ENCODE results near the gene GALNT9. TPM values are rescaled to one million over a fixed set of nuclear protein-coding genes. Genes with fewer than 3 reads are reported as not detected.

GALNT9 gene
- total RNA-seq, 2 experiments from 2014 or later = 0.86 to 1.2 TPM

DNA sequence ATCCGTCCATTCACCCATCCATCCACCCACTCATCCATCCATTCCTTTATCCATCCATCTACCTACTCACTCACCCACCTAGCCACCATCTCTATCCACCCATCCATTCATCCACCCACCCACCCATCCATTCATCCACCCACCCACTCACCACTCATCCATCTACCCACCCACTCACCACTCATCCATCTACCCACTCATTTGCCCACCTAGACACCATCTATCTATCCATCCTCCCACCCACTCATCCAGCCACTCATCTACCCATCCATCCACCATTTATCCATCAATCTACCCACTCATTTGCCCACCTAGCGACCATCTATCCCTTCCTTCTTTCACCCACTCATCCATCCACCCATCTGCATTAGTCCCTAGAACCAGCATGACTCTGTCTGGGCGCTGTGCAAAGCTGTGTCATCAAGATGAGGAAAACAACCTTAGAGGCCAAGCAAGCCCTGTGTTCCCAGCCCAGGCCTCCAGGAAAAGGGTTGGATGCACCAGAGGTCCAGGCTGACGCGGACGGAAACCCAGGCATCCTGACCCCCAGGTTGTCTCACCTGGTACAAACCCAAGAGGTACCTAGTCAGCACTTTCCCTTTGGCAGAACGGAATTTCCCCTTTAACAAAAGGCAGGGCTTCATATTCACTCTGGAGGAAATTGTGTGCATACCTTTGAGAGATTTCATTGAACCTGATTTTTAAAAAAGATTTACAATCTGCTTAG, 111.4 kb downstream of the GALNT9 start:
- H3K4me1 Mint-ChIP-seq (ENCODE audit: low read depth) = peaks cover 7% of the 10 kb centered on the region

DNA sequence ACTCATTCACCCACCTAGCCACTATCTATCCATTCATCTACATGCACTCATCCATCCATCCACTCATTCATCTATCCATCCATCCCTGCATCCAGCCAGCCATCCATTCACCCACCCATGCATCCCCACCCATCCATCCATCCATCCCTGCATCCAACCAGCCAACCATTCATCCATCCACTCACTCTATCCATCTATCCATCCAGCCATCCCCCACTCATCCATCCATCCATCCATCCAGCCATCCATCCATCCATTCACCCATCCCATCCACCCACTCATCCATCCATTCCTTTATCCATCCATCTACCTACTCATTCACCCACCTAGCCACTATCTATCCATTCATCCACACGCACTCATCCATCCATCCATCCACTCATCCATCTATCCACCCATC, 112.0 kb downstream of the GALNT9 start:
- intact Hi-C loops (cut with micrococcal nuclease) = no loop called here
- Mint-ChIP-seq H3K36me3 (ENCODE audit: low read depth) (no peaks in the 10 kb centered on the region), H3K9me3 (no peaks in the 10 kb centered on the region), H3K4me3 (no peak overlapping the region), H3K4me1 (ENCODE audit: low read depth) (peaks cover 4% of the 10 kb centered on the region), H3K27ac (no peak overlapping the region), H3K27me3 (ENCODE audit: low read depth) (no peaks in the 10 kb centered on the region)
- CTCF ChIA-PET = no interaction called here
- DNase-seq = no peak

More for the DNA sequence above, 111.4 kb downstream of the GALNT9 start:
- Mint-ChIP-seq H3K36me3 (ENCODE audit: low read depth) (no peaks in the 10 kb centered on the region), H3K27ac (no peak overlapping the region), H3K27me3 (ENCODE audit: low read depth) (no peaks in the 10 kb centered on the region), H3K9me3 (no peaks in the 10 kb centered on the region), H3K4me3 (no peak overlapping the region)
- CTCF ChIA-PET = interaction anchor here (2.0 kb wide), 1 partner anchor 64 kb away, joined by 7 read pairs; no protein-coding TSS in a partner anchor
- no peak for DNase-seq
- intact Hi-C loops (cut with micrococcal nuclease) = no loop called here

DNA sequence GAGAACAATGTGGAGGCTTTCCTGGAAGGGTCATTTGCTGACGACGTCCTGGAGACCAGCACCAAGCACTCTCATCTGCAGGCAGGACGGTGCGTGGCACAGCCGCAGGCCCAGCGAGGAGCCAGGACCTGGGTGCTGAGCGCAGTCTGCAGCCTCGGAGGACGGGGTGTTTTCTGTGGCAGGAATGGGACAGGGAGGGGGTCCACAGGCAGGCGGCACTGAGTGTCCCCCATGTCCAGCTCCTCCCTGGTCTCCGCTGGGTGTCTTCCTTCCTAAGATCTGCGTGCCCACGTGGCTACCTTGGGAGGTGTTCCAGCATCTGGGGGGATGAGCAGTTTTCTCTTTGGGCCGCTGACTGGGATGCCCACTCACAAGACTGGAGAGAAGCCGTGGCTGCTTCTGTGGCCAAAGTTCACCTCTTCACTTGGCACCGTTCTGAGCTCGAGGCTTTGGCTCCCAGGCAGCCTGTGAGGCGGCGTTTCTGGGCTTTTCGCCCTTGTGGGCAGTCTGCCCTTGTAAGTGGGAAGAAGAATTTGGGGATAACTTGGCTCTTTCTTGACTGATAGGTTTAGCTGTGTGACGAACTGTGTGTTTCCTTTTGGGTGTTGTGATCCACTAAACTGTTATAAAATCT, 112.9 kb downstream of the GALNT9 start:
- H3K36me3 Mint-ChIP-seq (ENCODE audit: low read depth) = no peaks in the 10 kb centered on the region
- H3K27ac Mint-ChIP-seq = no peak overlapping the region
- no peaks in the 10 kb centered on the region for H3K27me3 Mint-ChIP-seq (ENCODE audit: low read depth)
- H3K9me3 Mint-ChIP-seq = no peaks in the 10 kb centered on the region
- no peak for DNase-seq
- intact Hi-C loops (cut with micrococcal nuclease) = no loop called here
- CTCF ChIA-PET = no interaction called here
- no peaks in the 10 kb centered on the region for H3K4me1 Mint-ChIP-seq (ENCODE audit: low read depth)
- H3K4me3 Mint-ChIP-seq = no peak overlapping the region

- Mint-ChIP-seq H3K4me3 (no peak overlapping the region), H3K36me3 (ENCODE audit: low read depth) (no peaks in the 10 kb centered on the region), H3K27ac (no peak overlapping the region), H3K27me3 (ENCODE audit: low read depth) (no peaks in the 10 kb centered on the region), H3K9me3 (no peaks in the 10 kb centered on the region), H3K4me1 (ENCODE audit: low read depth) (no peaks in the 10 kb centered on the region)
- intact Hi-C loops (cut with micrococcal nuclease) = no loop called here
- DNase-seq = no peak
- CTCF ChIA-PET = no interaction called here
These were observed 113.9 kb downstream of the GALNT9 start for GRCh38 chr12:132215299-132215989.

GRCh38 chr12:132214891-132215290, 114.5 kb downstream of the GALNT9 start:
- Mint-ChIP-seq H3K27me3 (ENCODE audit: low read depth) (no peaks in the 10 kb centered on the region), H3K27ac (no peak overlapping the region), H3K4me3 (no peak overlapping the region), H3K4me1 (ENCODE audit: low read depth) (no peaks in the 10 kb centered on the region), H3K9me3 (no peaks in the 10 kb centered on the region), H3K36me3 (ENCODE audit: low read depth) (no peaks in the 10 kb centered on the region)
- DNase-seq = no peak
- CTCF ChIA-PET = no interaction called here
- intact Hi-C loops (cut with micrococcal nuclease) = no loop called here

GRCh38 chr12:132214161-132214476, 115.3 kb downstream of the GALNT9 start:
- Mint-ChIP-seq H3K9me3 (no peaks in the 10 kb centered on the region), H3K27me3 (ENCODE audit: low read depth) (no peaks in the 10 kb centered on the region), H3K36me3 (ENCODE audit: low read depth) (no peaks in the 10 kb centered on the region), H3K27ac (no peak overlapping the region), H3K4me3 (no peak overlapping the region), H3K4me1 (ENCODE audit: low read depth) (no peaks in the 10 kb centered on the region)
- CTCF ChIA-PET = no interaction called here
- intact Hi-C loops (cut with micrococcal nuclease) = no loop called here
- no peak for DNase-seq

DNA sequence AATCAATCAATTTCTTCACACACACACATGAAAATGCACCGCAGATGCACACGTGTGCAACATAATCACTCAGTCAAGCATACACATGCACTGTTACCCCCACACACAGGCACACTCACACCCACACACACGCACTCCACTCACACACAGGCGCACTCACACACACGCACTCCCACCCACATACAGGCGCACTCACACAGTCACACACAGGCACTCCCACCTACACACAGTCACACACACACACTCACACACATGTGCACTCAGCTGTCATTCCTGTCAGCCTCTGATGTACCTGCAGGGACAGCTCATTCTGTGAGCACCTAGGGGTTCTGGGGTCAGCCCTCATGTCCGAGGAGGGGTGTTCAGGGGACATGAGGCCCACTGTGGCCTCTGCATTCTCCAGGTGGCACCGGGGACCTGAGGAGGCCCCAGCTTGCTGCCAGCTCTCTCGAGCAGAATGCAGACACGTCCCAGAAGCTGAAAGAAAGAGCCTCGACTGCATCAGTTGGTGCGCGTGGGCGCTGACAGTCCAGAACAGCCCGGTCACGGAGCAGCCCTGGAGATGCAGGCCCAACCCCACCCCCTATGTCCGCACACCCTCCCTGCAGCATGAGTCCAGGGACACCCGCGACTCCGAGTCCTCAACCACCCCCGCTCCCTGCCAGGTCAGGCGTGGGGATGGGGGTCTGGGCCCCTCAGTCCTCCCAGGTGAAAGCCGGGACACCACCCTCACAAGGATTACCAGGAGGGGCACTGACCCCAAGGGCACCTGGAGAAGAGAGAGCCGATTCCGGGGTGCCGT, 115.8 kb downstream of the GALNT9 start:
- H3K4me1 Mint-ChIP-seq (ENCODE audit: low read depth) = no peaks in the 10 kb centered on the region
- H3K27me3 Mint-ChIP-seq (ENCODE audit: low read depth) = no peaks in the 10 kb centered on the region
- DNase-seq = no peak
- H3K36me3 Mint-ChIP-seq (ENCODE audit: low read depth) = no peaks in the 10 kb centered on the region
- H3K4me3 Mint-ChIP-seq = no peak overlapping the region
- intact Hi-C loops (cut with micrococcal nuclease) = no loop called here
- CTCF ChIA-PET = interaction anchor here (0.5 kb wide), 1 partner anchor 52 kb away, joined by 3 read pairs; no protein-coding TSS in a partner anchor
- H3K9me3 Mint-ChIP-seq = no peaks in the 10 kb centered on the region
- no peak overlapping the region for H3K27ac Mint-ChIP-seq

DNA sequence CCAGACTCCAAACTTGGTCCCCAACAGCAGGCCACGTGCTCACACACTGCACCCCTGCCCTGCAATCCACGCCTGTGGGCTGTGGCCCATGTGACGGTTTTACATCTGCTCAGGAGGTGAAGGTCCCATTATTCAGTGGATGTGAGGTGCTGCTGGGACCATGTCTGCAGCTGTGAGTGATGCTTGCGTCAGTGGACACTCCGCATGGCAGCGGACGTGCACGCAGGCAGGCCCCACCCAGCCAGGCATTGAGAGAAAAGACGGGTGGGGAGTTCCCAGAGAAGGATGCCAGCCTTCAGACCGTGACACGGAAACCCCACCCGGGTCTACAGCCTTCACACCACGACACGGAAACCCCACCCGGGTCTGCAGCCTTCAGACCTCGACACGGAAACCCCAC, 117.6 kb downstream of the GALNT9 start:
- H3K27ac Mint-ChIP-seq = no peak overlapping the region
- no peaks in the 10 kb centered on the region for H3K4me1 Mint-ChIP-seq (ENCODE audit: low read depth)
- H3K36me3 Mint-ChIP-seq (ENCODE audit: low read depth) = no peaks in the 10 kb centered on the region
- CTCF ChIA-PET = no interaction called here
- H3K4me3 Mint-ChIP-seq = no peak overlapping the region
- no peaks in the 10 kb centered on the region for H3K9me3 Mint-ChIP-seq
- DNase-seq = no peak
- intact Hi-C loops (cut with micrococcal nuclease) = no loop called here
- peaks cover 5% of the 10 kb centered on the region for H3K27me3 Mint-ChIP-seq (ENCODE audit: low read depth)

DNA sequence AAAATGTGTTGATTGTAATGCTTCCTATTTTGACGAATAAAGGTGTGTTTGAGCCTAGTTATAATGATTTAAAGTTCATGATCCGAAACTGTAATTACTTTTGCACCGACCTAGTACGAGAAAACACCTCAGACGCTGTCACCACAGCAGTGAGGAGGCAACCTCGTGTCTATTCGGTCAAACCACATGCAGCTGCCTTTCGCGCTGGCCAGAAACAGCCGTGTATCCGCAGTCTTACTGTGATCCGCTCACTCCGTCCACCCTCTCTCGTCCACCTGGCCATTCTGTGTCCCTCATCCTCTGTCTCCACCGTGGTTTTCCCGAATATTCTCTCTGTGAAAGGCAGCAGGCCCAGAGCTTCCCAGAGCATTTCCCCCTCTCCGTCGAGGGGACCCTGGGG, 118.1 kb downstream of the GALNT9 start:
- no peaks in the 10 kb centered on the region for H3K9me3 Mint-ChIP-seq
- H3K4me3 Mint-ChIP-seq = no peak overlapping the region
- no peaks in the 10 kb centered on the region for H3K36me3 Mint-ChIP-seq (ENCODE audit: low read depth)
- intact Hi-C loops (cut with micrococcal nuclease) = no loop called here
- H3K4me1 Mint-ChIP-seq (ENCODE audit: low read depth) = no peaks in the 10 kb centered on the region
- H3K27ac Mint-ChIP-seq = no peak overlapping the region
- no peak for DNase-seq
- peaks cover 5% of the 10 kb centered on the region for H3K27me3 Mint-ChIP-seq (ENCODE audit: low read depth)
- CTCF ChIA-PET = no interaction called here

DNA sequence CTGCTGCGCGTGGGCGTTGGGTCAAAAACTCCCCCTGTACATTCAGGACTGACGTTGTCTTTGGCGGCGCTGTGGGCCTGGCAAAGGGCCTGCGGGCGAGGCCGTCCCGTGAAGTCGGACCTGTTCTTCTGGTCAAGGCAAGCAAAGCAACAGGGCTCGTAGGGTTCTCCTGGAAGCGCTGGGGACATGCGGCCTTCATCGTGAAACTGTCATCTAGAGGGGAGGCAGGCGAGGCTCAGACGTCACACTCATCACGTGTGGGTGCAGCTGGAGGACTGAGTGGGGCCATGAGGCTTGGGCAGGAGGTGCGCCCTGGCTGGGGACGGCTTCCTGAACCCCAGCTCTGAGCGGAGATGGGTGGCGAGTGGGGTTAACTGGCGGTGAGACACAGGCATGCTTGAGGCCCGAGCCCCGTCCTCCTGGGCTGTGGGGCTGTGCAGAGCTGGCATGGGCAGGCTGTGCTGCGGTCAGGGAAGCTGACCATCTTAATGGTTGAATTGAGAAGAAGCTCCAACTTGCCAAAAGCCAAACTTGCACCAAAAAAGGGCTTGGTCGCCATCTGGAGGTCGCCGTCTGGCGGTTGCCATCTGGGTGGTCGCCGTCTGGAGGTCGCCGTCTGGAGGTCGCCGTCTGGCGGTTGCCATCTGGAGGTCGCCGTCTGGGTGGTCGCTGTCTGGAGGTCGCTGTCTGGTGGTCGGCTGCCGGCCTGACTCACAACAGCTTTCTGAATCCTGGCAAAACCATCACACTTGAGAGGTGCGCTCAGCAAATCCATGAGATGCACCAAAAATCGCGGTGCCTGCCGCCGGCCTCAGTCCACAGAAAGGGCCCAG, 119.0 kb downstream of the GALNT9 start:
- DNase-seq = no peak
- Mint-ChIP-seq H3K4me3 (no peak overlapping the region), H3K4me1 (ENCODE audit: low read depth) (peaks cover 1% of the 10 kb centered on the region), H3K27me3 (ENCODE audit: low read depth) (peaks cover 9% of the 10 kb centered on the region), H3K27ac (no peak overlapping the region), H3K36me3 (ENCODE audit: low read depth) (no peaks in the 10 kb centered on the region), H3K9me3 (no peaks in the 10 kb centered on the region)
- intact Hi-C loops (cut with micrococcal nuclease) = no loop called here
- CTCF ChIA-PET = interaction anchor here (0.7 to 1.0 kb wide), 2 partner anchors 33 to 57 kb away, joined by 3 to 4 read pairs; no protein-coding TSS in a partner anchor

- H3K4me3 Mint-ChIP-seq = no peak overlapping the region
- DNase-seq = no peak
- no peaks in the 10 kb centered on the region for H3K36me3 Mint-ChIP-seq (ENCODE audit: low read depth)
- peaks cover 12% of the 10 kb centered on the region for H3K27me3 Mint-ChIP-seq (ENCODE audit: low read depth)
- H3K9me3 Mint-ChIP-seq = no peaks in the 10 kb centered on the region
- intact Hi-C loops (cut with micrococcal nuclease) = no loop called here
- peaks cover 5% of the 10 kb centered on the region for H3K4me1 Mint-ChIP-seq (ENCODE audit: low read depth)
- no peak overlapping the region for H3K27ac Mint-ChIP-seq
- CTCF ChIA-PET = interaction anchor here (1.0 kb wide), 1 partner anchor 56 kb away, joined by 3 read pairs; no protein-coding TSS in a partner anchor
These were observed 119.7 kb downstream of the GALNT9 start for GRCh38 chr12:132209619-132210222.
